ENCODE data around the gene FGF11.
"Not testable (repeated sequence)": the region's sequence is repeated elsewhere in the genome, so short reads cannot be mapped to it uniquely, and the experiment has no call there.

Gene FGF11

DNA sequence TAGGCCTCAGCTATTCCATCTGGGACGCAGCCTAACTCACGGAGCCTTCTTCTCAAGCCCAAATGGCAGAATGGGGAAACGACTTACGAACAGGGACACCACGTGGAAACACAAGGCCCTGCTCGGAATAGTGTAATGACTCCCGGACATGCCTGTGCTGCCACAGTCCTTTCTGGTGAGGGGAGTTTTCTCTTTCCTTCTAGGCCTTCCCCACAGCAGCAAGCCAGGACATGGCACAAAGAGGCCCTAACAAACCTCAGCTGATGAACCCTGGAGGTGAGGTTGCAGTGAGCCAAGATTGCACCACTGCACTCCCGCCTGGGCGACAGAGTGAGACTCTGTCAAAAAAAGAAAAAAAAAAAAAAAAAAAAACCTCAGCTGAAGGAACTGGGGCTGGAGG, 24.8 kb downstream of the FGF11 start:
- no peak for DNase-seq

DNA sequence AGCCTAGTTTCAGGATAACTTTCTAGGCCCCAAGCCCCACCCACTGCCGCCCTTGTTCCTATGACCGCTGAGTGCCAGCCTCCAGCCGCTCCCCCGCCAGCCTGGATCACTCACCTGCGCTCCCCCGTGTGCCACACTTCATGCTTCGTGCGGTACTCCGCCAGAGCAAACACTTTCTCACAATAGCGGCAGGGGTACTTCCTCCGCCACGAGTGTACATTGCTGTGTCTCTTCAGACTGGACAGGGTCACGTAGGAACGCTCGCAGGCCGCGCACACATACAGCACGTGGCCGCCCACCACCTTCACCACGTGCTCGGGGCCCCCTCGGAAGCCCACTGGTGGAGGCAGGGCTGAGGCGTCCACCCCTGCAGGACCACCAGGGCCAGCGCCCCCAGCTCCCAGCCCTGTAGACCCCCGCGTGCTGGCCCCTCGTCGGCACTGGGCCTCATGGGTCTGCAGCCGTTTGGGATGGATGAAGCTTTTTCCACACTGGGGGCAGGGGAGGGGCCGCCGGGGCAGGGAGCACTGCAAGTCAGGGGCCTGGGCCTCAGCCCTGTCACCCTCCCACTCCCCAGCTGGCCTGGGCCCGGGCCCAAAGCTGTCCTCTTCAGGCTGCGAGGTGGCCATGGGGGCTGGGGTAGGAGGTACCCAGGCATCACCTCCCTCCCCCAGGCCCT, 26.4 kb downstream of the FGF11 start:
- DNase-seq: no peak

DNA sequence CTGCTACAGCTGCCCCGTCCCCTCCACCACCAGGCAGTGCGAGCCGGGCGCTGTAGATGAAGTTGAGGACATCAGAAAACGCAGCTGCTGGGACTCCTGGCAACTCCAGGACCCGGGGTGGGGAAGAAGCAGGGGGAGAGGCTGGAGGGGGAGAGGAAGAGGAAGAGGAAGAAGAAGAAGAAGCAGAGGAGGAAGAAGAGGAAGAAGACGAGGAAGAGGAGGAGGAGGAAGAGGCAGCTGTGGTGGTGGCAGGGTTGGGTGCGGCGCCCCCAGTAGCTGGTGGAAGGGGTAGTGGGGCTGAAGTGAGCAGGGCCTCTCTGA, 27.0 kb downstream of the FGF11 start:
- no peak for DNase-seq

DNA sequence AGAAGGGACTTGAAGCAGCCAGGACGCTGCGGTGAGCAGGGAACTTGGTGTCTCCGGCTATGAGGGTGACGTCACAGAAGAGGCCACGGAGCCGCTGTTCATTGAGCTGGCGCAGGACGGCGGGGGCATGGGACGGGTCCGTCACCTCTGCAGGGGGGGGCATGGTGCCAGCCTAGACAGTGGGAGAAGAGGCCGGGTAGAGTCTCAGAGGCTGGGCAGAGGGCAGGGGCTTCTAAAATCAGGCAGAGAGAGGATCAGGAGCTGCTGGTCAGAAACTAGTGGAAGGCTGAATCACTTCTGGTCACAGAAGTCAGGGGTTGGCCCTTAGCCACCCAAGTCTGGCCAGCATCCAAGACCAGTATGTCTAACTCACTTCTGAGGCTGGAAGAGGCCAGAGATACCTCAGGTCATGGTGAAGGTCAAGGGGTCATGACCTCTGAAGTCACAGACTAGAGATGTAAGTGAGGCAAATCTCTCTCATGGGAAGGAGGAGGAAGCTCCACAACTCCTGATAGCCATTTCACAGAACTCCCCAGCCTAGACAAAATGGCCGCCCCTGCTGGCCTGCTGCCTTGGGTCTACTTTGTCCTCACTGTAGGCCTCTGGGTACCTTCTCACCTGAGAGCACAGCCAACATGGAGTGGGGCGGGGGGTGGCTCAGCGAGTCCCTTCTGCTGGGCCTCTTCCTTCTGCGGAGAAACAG, 27.5 kb downstream of the FGF11 start:
- DNase-seq: peak; percentile 73

DNA sequence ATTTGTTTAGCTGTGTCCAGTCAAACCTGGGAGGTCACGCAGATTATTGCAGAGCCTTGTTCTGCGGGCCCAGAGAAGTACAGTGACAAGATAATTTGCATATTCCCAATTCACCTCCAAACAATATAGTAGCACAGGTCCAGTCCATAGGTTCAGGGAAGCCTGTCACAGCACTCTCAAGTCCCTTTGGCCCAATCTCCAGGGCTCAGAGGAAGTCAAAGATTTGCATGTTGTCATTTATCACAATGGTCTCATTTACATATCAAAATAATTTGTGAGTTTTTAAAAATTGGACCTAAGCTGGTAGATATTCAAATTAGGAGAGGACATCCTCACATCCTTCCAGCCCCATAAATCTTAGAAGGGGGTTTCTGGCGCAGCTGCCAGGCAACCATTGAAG, 28.2 kb downstream of the FGF11 start:
- DNase-seq: no peak

DNA sequence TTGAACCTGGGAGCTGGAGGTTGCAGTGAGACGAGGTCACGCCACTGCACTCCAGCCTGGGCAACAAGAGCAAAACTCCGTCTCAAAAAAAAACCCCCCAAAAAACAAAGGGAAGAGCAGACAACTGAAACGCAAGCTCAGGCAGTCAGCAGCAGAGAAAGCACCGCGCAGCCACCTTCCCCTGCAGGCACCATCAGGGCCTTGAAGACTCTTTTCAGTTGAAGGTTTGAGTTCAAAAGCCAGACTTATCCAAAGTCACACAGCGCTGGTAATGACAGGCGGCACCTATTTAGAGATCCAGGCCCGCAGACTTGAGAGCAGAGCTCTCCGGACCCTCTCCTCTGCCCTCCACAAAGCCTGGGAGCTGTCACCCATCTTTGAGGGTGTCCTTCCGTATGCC, 29.0 kb downstream of the FGF11 start:
- DNase-seq: no peak

DNA sequence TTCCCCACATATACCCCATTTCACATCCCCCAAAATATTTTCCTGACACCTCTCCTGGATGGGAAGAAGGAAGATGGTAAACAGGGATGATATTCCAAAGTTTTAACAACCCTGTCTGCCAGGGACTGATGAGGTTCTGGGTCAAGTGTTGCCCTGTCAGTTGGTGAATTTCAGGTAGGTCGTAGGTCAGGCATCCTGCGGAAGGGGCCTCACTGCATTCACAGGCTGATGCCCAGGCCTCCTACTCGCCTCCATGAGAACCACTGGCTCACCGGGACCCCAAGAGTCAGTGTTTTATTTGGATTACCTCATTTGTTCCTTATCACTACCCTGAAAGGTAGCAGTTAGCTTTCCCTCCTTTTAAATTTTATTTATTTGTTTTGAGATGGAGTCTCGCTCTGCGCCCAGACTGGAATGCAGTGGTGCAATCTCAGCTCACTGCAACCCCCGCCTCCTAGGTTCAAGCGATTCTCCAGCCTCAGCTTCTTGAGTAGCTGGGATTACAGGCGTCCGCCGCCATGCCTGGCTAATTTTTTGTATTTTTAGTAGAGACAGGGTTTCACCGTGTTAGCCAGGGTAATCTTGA, 29.6 kb downstream of the FGF11 start:
- DNase-seq: no peak

DNA sequence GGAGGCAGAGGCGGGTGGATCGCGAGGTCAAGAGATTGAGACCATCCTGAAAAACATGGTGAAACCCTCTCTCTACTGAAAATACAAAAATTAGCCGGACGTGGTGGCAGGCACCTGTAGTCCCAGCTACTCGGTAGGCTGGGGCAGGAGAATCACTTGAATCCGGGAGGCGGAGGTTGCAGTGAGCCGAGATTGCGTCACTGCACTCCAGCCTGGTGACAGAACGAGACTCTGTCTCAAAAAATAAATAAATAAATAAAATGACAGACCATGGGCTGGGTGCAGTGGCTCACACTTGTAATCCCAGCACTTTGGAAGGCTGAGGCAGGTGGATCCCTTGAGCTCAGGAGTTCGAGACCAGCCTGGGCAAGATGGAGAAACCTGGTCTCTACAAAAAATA, 30.5 kb downstream of the FGF11 start:
- DNase-seq: not testable (repeated sequence)

DNA sequence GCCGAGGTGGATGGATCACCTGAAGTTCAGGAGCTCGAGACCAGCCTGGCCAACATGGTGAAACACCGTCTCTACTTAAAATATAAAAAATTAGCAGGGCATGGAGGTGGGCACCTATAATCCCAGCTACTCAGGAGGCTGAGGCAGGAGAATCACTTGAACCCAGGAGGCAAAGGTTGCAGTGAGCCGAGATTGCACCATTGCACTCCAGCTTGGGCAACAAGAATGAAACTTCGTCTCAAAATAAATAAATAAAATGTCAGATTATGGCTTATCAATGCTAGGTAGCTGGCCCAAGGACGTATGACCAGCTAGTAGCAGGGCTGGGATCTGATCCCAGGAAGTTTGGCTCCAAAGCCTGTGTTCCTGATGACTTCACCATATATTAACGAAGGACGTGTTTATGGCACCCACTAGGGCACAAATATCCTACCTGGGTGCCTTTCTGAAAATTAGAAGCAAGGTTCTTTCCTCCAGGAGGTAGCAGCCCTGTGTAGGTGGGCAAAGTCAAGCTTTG, 31.2 kb downstream of the FGF11 start:
- not testable (repeated sequence) for DNase-seq

DNA sequence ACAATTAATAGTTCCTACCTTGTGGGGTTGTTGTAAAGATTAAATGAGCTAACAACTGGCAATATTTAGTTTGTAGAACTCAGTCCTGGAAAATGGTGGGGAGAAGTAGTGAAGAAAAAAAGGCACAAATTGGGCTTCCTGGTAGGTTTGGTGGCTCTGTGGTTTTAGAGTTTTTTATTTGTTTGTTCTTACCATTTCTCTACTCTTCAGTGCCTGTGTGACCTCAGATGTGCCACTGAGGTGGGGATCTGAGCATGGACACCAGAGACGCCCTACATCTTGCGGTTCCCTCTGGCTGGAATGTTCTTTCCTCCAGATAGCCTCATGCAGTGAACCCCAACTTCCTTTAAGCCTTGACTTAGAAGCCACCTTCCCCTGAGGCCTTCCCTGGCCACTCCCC, 32.4 kb downstream of the FGF11 start:
- no peak for DNase-seq

DNA sequence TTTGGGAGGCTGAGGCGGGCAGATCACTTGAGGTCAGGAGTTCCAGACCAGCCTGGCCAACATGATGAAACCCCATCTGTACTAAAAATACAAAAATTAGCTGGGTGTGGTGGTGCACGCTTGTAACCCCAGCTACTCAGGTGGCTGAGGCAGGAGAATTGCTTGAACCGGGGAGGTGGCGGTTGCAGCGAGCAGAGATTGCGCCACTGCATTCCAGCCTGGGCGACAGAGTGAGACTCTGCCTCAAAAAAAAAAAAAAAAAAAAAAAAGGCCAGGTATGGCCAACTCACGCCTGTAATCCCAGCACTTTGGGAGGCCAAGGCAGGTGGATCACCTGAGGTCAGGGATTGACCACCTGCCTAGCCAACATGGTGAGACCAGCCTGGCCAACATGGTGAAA, 35.5 kb downstream of the FGF11 start:
- not testable (repeated sequence) for DNase-seq

DNA sequence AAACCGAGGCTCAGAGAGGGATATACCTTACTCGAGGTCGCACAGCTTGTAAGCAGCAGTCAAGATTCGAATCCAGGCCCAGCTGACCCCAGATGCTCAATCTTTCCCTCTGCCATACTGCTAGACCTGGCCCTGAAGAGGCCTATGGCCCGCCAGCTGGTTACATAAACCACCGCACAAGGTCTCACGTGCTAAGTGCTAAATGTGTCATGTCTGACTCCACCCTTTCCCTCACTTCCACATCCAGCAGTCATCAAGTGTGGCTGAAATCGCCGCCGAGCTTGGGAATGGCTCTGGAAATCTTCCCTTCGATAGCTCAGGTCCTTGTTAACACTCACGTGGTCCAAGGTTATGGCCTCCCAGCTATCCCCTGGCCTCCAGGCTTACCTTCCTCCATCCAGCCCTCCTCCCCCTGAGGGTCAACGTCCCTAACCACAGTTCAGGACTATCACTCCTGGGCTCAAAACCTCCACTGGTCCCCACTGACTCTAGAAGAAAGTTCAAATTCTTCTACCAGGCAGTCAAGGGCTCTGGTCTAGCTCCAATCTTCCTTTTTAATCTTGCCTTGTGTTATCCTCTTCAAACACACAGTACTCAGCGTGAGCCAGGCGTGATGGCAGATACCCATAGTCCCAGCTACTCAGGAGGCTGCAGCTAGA, 36.6 kb downstream of the FGF11 start:
- no peak for DNase-seq

DNA sequence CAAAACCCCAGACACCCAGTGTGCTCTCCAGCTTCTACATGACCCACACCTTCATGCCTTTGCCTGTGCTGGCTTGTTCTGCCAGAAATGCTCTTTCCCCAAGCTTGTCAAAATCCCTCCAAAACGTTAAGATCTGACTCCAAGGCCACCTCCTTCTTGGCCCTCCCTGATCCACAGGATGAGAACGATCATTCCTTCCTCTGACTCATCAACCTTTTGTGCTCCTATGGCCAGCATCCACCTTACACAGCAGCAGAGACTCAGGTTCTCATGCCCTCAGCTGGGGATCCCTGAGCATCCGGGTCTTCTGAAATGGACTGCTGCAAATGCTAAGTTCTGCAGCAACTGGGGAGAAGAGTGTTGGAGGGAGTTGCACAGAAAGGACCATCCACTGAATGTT, 37.2 kb downstream of the FGF11 start:
- no peak for DNase-seq

DNA sequence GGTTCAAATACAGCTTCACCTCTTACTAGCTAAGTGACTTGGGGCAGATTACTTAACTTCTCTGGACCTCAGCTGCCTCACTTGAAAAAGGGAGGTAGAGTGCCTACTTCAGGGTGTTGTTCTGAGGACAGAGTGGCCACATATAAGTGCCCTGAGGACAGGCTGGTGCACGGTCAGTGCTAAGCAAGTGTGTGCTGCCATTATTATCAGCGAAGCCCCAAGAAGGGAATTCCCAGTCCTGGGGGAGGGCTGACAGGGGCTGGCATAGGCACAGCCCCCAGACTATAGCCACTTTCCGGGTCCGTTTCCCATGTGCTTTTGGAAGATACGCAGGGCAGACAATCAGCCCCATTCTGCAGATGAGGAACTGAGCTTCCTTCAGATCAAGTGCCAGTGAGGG, 37.6 kb downstream of the FGF11 start:
- no peak for DNase-seq

DNA sequence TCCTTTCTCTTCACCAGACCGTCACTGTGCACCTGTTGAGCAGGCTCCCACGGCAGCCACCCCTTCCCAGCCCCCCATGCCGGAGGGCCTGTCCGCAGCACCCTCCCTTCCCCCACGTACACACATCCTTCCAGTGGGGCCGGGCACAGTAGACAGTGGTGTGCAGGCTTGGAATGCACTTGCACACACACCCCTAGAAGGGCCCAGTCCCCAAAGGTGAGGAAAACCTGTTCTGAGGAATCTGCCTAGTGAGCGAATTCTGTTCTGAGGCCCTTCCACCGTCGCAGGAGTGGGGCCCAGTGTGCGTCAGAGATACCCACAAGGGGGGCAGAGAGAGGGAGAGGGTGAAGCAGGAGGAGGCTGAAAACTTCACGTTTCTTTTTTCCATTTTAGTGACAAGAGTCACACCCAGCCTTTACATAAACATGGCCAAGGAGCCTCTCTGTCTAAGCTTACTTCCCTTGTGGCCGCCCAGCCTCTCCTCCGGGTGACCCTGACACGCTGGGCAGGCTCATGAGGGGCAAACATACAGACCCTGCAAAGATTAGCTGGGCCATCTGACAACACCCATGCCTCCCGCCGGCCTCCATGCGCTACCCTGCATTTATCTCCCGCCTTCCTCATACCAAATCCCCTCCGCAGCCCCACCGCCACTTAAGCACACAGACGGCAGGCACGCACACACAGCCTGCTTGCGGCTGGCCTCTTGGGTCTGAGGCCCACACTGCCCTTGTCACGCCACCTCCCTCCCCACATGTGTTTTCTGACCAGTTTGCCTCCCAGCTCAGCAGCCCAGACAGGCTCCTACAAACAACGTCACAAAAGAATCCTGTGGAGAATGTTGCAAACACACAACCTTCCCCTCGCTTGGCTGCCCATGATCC, 38.3 kb downstream of the FGF11 start:
- no peak for DNase-seq

DNA sequence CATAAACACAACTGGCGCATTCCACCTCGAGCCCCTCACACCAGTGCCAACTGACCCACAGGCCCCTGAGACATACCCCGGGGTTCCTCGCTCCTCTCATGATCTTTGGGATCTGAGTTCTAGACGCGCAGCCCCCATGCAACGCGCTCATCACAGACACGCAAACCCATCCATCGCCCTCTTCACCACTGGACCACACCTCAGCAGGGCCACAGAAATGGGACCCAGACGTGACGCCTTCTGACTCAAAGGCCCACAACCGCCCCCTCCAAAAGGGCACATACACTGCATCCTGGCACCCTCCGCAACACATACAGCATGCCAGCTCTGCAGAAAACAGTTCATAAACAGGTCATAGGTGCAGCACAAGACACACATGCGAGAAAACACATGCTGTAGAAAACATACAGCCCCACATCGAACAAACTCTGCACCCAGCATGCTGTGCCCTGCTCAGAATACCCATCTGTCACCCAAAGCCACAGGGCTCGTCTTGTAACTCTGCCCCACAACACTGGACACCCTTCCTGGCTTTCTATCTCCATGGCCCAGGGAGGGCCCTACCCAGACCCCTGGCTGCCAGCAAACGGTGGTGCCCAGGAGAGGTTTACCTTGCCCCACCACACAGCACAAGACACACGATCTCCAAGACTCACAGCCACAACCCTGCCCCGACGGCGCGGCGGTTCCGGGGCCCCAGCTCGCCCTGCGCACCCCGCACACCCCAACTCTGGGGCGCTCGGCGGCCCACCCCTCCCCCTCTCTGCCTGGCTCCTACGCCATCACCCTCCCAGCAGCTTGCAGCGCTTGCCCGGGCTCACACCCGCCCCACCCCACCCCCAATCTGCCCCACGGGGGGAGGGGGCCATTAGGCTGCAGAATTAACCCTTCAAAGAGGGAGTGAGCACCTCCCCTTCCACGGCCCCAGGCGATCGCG, 39.2 kb downstream of the FGF11 start:
- peak; percentile 14 for DNase-seq

DNA sequence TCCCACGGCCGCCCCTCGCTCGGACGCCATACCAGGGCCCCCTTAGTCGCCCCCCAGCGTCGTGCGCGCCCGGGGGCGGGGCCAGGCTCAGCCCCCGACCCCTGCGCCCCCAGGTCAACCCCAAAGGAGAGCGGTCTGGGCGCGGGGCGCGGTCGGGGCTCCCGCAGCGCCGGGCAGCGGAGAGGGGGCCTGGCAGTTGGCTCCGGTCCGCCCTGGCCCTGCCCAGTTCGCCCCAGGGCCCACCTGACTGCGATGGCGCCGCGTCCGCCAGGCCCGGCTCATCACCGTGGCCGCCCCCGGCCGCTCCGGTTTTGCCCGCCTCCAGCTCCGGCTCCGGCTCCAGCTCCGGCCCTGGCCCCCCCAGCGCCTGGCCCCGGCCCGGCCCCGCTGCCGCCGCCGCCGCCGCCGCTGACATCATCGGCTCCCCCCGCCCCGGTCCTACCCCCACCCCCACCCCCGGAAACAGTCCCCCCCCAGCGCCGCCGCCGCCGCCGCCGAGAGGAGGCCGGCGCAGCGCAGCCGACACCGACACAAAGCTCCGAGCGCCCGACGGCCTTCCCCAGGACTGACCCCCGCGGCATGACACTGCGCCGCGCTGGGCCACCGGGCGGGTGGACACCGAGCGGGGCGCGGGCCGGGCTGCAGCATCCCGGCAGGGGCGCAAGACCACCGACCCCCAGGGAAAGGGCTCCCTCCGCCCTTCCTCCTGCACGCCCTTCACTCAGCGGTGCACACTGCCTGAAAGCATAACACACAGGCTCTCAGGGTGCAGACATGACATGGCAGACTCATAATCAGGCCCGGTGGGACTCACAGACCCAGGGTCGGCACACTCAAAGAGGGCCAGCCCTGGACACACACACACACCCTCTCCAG, 40.1 kb downstream of the FGF11 start, which contains the start of gene ZBTB4:
TSS of gene ZBTB4 (minus strand) at position 419 of the 876 bp plus-strand sequence. CDS start 12,830 bp downstream, outside the sequence.
- peak; percentile 47 for DNase-seq

DNA sequence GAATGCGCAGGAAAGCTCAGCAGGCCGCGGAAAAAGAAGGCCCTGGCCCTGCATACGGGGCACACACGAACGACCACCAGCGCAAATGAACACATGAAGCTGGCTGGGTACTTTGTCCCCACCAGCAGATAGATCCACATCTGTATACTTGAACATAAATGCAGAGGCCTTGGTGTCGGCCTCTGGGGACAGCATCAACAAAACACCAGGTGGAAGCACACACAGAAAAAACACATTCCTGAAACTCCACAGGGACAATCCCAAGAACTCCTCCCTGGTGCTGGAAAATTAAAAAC, 40.7 kb downstream of the FGF11 start:
- no peak for DNase-seq

DNA sequence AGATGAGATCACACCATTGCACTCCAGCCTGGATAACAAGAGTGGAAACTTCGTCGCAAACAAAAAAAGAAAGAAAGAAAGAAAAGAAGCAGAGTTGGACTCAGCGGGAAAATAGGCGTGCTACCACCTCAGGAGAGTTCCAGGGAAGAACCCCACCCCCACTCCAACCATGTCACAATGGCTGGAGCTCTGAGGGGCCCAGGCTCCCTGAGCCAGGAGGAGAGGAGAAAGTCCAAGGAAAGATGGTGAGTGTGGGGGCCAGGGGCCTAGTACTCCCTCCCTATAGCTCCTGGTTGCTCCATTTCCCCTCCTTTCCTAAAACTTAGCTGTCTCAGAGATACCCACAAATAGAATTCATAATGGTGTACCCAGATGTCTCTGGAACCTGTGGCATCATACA, 42.0 kb downstream of the FGF11 start, which contains the start of gene SLC35G6:
TSS of gene SLC35G6 (plus strand) at position 172 of the 400 bp plus-strand sequence. CDS start at position 243, 71 bp downstream.
- not testable (repeated sequence) for DNase-seq
